Posterior vena cava (tissue), 2 donors: Measurements from ENCODE around the gene C1GALT1. TPM values are rescaled to one million over a fixed set of nuclear protein-coding genes. Genes with fewer than 3 reads are reported as not detected.
"Not testable (repeated sequence)": the region's sequence is repeated elsewhere in the genome, so short reads cannot be mapped to it uniquely, and the experiment has no call there.

Experiments used
- DNase-seq: peaks from one replicate; pipeline ENCODE4 v3.0.0-alpha.2; 2020; ENCODE audit warnings: low spot score
- intact Hi-C, 2 donors: fragments of 100-400 bp; cut with DNase I; formaldehyde crosslinking; loops; one replicate each; pipeline versions ENCODE4 v1.14.1 to v1.14.2; 2022 to 2023
- total RNA-seq, 2 donors: library from RNA; stranded (reverse); fragmentation: NEBNext Ultra II Directional; extraction: Animal tissue kit (Norgen Biotek cat#: 25700); gene quantifications; one replicate each; pipeline ENCODE4 v1.2.1, GENCODE V29; 2021
- donor health status: DM: yes; HTN: yes; CAD: no.
- donor health status: DM: yes; HTN: yes; CAD: no.

The C1GALT1 gene
- total RNA-seq, 2 donors from 2014 or later, result 26.1 to 28.8 TPM

- intact Hi-C loops, result no loop called here
- DNase-seq, result no peak
Measured at GRCh38 chr7:7223250-7223649, 40.9 kb downstream of the C1GALT1 start.

DNA sequence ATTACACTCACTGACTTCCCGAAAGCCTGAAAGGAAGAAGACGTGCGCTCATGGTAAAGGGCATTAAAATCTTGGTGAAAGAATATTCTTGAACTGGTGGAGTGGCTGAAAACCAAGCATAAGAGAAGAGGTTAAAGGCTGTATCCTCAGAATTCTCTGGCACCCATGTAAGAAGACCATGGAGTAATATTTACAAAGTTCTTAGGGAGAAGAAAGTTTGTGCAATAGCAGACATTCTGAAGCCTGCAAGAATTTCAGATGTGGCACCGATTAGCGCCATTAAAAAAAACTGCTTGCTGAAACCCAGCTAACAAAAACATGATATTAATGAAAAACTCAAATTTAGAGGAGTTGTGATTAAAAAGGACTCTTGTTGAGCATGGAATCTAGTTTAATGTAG is 44.1 kb downstream of the C1GALT1 start:
- DNase-seq, result no peak
- intact Hi-C loops, result no loop called here

- no peak for DNase-seq
- intact Hi-C loops, result no loop called here
Measured at GRCh38 chr7:7228472-7228871, 46.1 kb downstream of the C1GALT1 start.

- no peak for DNase-seq
- intact Hi-C loops, result no loop called here
Measured at GRCh38 chr7:7228967-7229366, 46.6 kb downstream of the C1GALT1 start.

- DNase-seq, result no peak
- intact Hi-C loops, result no loop called here
Measured at GRCh38 chr7:7231000-7231399, 48.7 kb downstream of the C1GALT1 start.

DNA sequence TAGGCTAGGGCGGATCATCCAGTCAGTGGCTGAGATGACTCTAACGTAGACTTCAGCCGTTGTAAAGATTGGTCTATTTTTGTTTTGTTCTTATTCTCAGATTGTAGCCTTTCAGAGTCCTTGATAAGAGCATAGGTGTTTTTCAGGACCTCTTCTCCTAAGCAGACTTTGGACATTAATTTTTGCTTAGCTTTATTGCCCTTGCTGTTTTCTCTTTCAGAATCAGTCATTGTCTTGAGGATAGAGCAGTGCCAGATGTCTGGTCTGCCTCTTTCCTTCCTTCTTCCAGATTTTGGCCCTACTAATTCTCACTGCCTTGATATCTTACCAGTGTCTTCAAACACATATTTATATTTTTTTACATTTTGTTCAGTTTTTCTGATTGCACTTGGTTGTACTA is 49.5 kb downstream of the C1GALT1 start:
- intact Hi-C loops, result no loop called here
- no peak for DNase-seq

DNA sequence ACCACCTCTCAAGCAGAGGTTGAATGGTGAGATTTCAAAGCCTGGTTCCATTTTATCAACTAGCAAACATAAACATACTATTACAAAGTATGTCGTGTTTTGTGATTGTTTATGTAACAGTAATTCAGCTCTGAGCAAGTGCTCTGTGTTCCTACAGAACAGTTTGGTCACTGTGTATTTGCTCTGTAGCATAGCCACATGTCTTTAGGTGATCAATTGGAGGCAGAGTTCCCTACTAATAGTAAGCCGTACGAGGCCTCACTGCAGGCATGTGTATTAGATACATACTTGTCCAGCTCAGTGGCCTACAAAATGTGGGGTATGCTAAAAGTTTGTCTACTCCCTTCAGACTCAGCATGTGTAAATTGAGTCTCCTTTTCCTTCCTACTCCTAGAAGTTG is 53.0 kb downstream of the C1GALT1 start:
- DNase-seq, result no peak
- intact Hi-C loops, result no loop called here

DNA sequence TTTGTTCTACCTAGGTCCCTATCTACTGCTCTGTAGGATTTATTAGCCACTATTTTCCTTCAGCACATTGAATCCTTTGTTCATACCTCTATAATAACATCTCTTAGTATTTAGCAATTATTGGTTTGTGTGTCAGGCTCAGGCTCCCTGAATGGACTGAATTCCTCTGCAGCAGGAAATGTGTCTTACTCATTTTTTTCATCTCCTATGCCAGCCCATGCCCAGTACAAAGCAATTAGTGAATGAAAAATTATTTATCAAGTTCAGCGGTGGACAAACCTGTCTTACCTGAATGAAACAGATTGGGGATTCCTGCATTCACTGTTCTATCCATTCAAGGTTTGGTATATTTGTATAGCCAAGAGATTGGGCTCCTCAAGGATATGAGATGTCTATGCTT is 53.7 kb downstream of the C1GALT1 start:
- DNase-seq, result no peak

DNA sequence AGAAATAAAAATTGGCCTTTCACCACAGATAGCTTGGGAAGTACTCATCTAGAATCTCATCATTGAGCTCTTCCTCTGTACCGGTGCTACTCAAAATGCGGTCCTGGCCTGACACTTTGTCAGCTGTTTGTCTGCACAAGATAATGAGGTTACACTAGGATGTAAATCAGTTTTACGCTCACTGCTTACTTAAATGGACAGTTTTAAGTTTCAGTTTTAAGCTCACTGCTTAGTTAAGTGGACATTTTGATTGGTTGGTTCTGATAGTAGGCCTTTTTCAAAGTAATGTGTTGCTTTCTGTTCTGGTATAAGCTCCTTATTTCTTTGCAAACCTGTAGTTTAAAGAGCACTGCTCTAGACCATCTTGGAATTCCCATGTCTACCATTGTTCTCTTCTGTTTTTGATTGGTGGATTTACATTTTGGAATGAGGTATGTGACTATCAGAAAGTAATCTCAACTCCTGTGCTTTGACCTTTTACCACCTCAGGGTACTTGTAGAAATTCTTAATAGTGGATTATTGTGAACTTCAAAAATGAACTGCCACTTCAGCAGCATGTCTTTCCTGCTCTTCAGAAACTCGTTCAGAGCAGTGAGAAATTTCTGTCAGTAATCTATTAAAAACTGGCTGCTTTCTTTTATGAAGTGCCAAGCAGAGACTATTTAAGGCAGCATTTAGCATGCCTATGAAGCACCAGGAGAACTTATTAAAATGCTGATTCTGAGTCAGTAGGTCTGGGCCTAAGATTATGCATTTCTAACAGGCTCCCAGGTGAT is 55.0 kb downstream of the C1GALT1 start:
- intact Hi-C loops, result no loop called here
- no peak for DNase-seq

More for the DNA sequence above, 53.7 kb downstream of the C1GALT1 start:
- intact Hi-C loops, result no loop called here

DNA sequence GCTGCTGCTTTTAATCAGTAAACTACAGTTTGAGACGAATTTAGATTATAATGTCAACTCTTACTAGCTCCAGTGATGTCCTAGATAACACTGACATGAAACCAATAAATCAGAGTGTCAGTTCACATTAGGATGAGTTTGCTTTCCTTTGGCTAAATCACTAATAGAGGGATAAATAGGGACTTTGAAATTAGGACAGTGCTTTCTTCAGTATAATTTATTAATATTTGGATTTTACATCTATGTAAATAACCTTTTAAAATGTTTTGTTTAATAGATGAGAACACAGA is 55.6 kb downstream of the C1GALT1 start:
- intact Hi-C loops, result no loop called here
- no peak for DNase-seq

DNA sequence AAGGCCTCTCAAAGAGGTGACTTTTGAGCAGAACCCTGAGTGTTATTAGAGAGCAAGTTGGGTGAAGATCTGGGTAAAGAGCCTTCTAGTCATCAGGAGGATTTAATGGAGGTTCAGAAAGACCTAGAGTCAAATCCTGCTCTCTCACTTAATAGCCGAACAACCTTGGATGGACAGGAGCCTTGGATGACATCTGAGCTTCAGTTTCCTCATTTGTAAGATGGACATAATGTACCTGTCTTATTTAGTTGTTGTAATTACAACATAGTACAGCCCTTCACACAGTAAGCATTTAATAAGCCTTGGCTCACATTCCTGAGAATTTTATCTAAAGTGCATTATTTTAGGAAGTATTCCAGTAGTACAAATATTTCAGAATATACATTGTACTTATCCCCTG is 57.0 kb downstream of the C1GALT1 start:
- intact Hi-C loops, result no loop called here
- no peak for DNase-seq

DNA sequence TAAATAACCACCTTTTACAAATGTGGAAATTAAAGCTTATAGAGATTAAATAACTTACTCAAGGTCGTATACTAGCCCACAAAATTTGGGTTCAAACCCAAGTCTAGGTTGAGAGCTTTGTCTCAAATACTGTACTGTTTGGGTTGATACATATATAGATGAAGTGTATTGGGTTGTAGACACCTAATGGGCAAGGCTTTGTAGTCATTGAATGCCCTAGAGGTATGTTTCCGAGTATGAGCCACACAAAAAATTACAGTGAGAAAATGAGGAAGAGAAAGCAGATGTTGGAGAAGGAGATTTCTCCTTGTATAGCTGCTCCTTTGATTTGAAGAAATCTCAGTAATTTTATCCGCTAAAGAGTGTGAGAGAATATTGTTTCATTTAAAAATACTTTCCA is 60.6 kb downstream of the C1GALT1 start:
- intact Hi-C loops, result no loop called here
- no peak for DNase-seq

GRCh38 chr7:7245233-7245632 is 62.9 kb downstream of the C1GALT1 start:
- intact Hi-C loops, DNase-seq: not testable (repeated sequence)

- intact Hi-C loops, result no loop called here
- no peak for DNase-seq
Measured at GRCh38 chr7:7246223-7246622, 63.9 kb downstream of the C1GALT1 start.

DNA sequence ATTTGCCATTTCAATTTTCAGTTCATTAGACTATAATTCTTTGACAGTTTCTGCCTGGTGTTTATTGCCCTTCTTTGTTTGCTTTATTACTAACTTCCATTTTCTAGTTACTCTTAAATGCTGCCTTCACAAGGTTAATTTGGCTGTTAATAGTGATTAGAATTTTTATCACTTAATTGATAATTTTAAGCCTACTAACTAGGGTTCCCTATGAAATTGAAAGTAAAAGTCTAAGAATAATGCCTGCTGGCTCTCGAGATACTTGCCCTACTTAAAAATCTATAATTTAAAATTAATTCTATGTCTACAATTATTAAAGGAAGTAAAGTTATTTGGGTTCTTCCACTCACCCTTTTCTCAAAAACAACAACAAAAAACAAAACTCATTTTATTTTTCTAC is 65.3 kb downstream of the C1GALT1 start:
- no peak for DNase-seq
- intact Hi-C loops, result no loop called here

- intact Hi-C loops, result no loop called here
- no peak for DNase-seq
Measured at GRCh38 chr7:7249814-7250213, 67.5 kb downstream of the C1GALT1 start.

- DNase-seq, result no peak
- intact Hi-C loops, result no loop called here
Measured at GRCh38 chr7:7251742-7252141, 69.4 kb downstream of the C1GALT1 start.

DNA sequence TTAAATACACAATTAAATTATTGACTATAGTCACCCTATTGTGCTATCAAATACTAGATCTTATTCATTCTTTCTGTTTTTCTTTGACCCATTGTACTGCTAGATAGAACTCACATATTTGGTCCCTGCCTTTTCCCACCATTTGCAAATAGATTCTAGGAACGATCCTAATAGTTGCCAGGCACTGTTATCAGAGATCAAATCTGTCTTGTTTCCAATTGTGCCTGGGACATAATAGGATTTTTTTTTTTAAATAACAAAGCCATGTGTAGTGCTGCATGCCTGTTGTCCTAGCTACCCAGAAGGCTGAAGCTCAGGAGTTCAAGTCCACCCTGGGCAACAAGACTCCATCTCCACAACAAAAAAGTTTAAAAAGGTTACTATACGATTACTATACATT is 72.0 kb downstream of the C1GALT1 start:
- DNase-seq, result no peak
- intact Hi-C loops, result no loop called here

DNA sequence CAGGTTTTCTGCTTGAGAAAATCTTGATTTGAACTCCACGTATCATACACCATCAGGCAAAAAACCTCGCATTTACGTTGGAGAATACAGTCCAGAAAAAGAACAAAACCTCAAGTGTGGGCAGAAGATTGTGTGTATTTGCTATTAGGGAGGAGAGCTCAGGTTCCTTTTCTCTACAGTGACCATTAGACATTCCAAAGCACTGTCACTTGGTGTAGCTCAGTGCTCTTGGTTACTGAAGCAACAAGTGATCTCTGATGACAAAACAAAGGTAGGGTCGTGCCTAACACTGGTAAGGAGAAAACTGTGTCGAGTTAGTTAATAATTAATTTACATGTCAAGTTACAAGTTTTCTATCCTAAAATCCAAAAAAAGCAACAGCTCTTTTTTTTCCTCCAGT is 72.6 kb downstream of the C1GALT1 start:
- intact Hi-C loops, result no loop called here
- DNase-seq, result no peak

GRCh38 chr7:7256731-7257274 is 74.5 kb downstream of the C1GALT1 start:
- intact Hi-C loops, result no loop called here
- no peak for DNase-seq

DNA sequence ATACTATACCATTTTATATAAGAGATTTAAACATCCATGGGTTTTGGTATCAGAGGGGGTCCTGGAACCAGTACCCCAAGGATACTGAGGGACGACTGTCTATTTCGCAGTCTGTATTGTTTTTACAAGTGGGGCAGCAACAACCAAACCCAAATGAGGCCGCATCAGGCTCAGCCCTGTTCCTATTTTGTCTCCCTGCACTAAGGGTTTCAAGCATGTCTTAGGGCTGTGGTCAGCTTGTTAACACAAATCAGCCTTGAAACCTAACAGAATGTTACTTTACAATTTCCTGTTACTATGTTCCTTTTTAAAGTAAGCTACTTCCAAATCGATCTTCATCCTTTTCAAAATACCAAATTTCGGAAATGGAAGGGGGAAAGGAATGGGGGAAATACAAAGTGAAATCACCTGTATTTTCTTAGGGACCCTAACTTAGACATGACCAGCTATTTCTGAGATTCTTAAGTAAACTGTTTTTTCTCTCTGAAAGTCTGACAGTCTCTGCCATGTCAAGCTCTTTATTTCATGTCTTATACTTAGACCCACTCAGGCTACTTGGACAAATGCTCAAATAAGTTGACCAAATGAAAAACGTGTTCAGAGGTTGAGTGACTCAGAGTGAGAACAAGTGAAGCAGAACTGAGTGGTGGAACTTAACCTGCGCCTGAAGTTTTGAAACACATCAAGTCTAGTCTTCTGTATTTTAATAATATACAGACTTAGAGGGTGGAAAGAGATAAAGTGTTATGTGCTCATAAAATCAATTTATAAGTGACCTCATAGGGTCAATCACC is 75.8 kb downstream of the C1GALT1 start:
- intact Hi-C loops, result no loop called here
- no peak for DNase-seq
